HepG2 (cell line): ENCODE results near the gene RAC2. TPM values are rescaled to one million over a fixed set of nuclear protein-coding genes. Genes with fewer than 3 reads are reported as not detected.

Experiments
- ATAC-seq: fragments of 200-7000 bp; cut with Tn5 transposase; 3 replicates; pipeline ENCODE4 v1.9.1; 2020; ENCODE audit warnings: mild to moderate bottlenecking, moderate library complexity
- BruUV-seq: library from RNA; stranded (reverse); fragments of 400-500 nt; replicated peaks from 2 replicates; lab custom pipeline; 2021; lab: Mats Ljungman, UMichigan
- CTCF ChIA-PET: fragments of 300-600 bp; formaldehyde crosslinking; extraction: SDS; loops from one replicate; lab custom pipeline; 2021; ENCODE audit warnings: low total read pairs, inconsistent platforms, low intra/inter-chr PET ratio; lab: Yijun Ruan, JAX
- POLR2A ChIA-PET: fragments of 350-600 bp; sonication (Branson Sonifier 250); formaldehyde crosslinking; loops from one replicate; lab custom pipeline; 2020; ENCODE audit warnings: antibody characterized with exemption, inconsistent platforms; lab: Yijun Ruan, JAX
- DNase-seq: peaks from one replicate; pipeline ENCODE4 v3.0.0-alpha.2; 2015; ENCODE audit warnings: low spot score
- FAIRE-seq: peaks from 3 replicates; lab custom pipeline; 2011; peaks lifted over from hg19 to GRCh38; lab: Jason Lieb, UNC
- H2AFZ ChIP-seq: one replicate; pipeline ENCODE4 v1.6.1; 2011; ENCODE audit warnings: low read length, inconsistent platforms
- H3K27ac ChIP-seq: fragments of 300-600 bp; 3 replicates; pipeline ENCODE4 v1.8.0; 2011; ENCODE audit warnings: mixed run types, mild to moderate bottlenecking, mixed read lengths, low read length, inconsistent platforms; ENCODE audit not compliant: insufficient read depth; ENCODE audit errors: extremely low read length
- H3K27me3 ChIP-seq, 2 experiments: fragments of 200-600 bp in 1 of 2; 2 replicates in 1 of 2; 3 replicates in 1 of 2; pipeline versions ENCODE4 v1.6.0 to v1.8.0; 2011; ENCODE audit warnings: low read length in 2 of 2, mild to moderate bottlenecking in 2 of 2, moderate library complexity in 2 of 2, inconsistent platforms in 1 of 2; ENCODE audit not compliant: insufficient read depth in 2 of 2, control insufficient read depth in 1 of 2
- H3K36me3 ChIP-seq, 2 experiments: fragments of 200-600 bp in 1 of 2; replicated peaks in 1 of 2; 2 replicates in 1 of 2; 3 replicates in 1 of 2; pipeline versions ENCODE4 v1.5.1 to v1.8.0; 2011; ENCODE audit warnings: low read length in 2 of 2, inconsistent platforms in 1 of 2; ENCODE audit not compliant: insufficient read depth in 2 of 2, control insufficient read depth in 1 of 2
- H3K4me1 ChIP-seq: 2 replicates; pipeline ENCODE4 v1.5.1; 2012; ENCODE audit warnings: low read length, inconsistent platforms; ENCODE audit not compliant: insufficient read depth
- H3K4me2 ChIP-seq: 2 replicates; pipeline ENCODE4 v1.6.0; 2011; ENCODE audit warnings: low read depth, low read length, inconsistent platforms
- H3K4me3 ChIP-seq, 3 experiments: fragments of 200-600 bp in 1 of 3; sonication (generic), shearing (Covaris generic) in 1 of 3; replicated peaks in 1 of 3; 2 replicates each; pipeline ENCODE4 v1.5.1; 2011 to 2016; ENCODE audit warnings: low read length in 3 of 3, inconsistent platforms in 2 of 3, low read depth in 2 of 3, mild to moderate bottlenecking in 2 of 3, control low read depth in 1 of 3, mixed read lengths in 1 of 3; ENCODE audit not compliant: insufficient read depth in 1 of 3
- H3K79me2 ChIP-seq: one replicate; pipeline ENCODE4 v1.6.1; 2011; ENCODE audit warnings: low read length, inconsistent platforms; ENCODE audit not compliant: insufficient read depth
- H3K9ac ChIP-seq: 2 replicates; pipeline ENCODE4 v1.6.0; 2011; ENCODE audit warnings: mild to moderate bottlenecking, low read depth, low read length, inconsistent platforms; ENCODE audit not compliant: insufficient read depth
- H3K9me3 ChIP-seq: 2 replicates; pipeline ENCODE4 v1.5.1; 2012; ENCODE audit warnings: mild to moderate bottlenecking, low read length
- H4K20me1 ChIP-seq: 2 replicates; pipeline ENCODE4 v1.6.0; 2011; ENCODE audit warnings: inconsistent platforms, mild to moderate bottlenecking, low read length, moderate library complexity; ENCODE audit not compliant: insufficient read depth
- ATF1 ChIP-seq: IDR thresholded peaks from 2 replicates; pipeline ENCODE4 v1.6.1; 2016; ENCODE audit warnings: mild to moderate bottlenecking, control low read depth
- KAT7 ChIP-seq: IDR thresholded peaks from 2 replicates; pipeline ENCODE4 v1.6.1; 2018; ENCODE audit warnings: borderline replicate concordance, missing compliant biosample characterization
- NFE2L2 ChIP-seq: fragments of 150-350 bp; IDR thresholded peaks from 2 replicates; pipeline ENCODE4 v1.6.1; 2014; ENCODE audit warnings: low read length
- PPARG ChIP-seq: conservative IDR thresholded peaks from 2 replicates; pipeline ENCODE4 v1.6.1; 2016; ENCODE audit warnings: missing biosample characterization, missing genetic modification reagents
- STAT5B ChIP-seq: sonication (generic); formaldehyde crosslinking; IDR thresholded peaks from 2 replicates; pipeline ENCODE4 v1.4.0; 2020; ENCODE audit warnings: missing genetic modification reagents
- THAP7 ChIP-seq: sonication (generic); formaldehyde crosslinking; IDR thresholded peaks from 2 replicates; pipeline ENCODE4 v1.8.1; 2023; ENCODE audit warnings: mild to moderate bottlenecking, missing genetic modification reagents
- YY1 ChIP-seq: IDR thresholded peaks from 2 replicates; pipeline ENCODE4 v1.6.1; 2011; ENCODE audit warnings: low read length, low read depth, moderate library complexity, mild to moderate bottlenecking; ENCODE audit not compliant: insufficient read depth, insufficient replicate concordance
- ZFP62 ChIP-seq: sonication (generic); formaldehyde crosslinking; IDR thresholded peaks from 2 replicates; pipeline ENCODE4 v1.4.0; 2020; ENCODE audit warnings: missing genetic modification reagents
- ZIK1 ChIP-seq: sonication (generic); formaldehyde crosslinking; IDR thresholded peaks from 2 replicates; pipeline ENCODE4 v1.5.0; 2020; ENCODE audit warnings: mild to moderate bottlenecking, low read depth, missing genetic modification reagents, borderline replicate concordance
- ZNF33A ChIP-seq: sonication (generic); formaldehyde crosslinking; IDR thresholded peaks from 2 replicates; pipeline ENCODE4 v1.5.1; 2020; ENCODE audit warnings: missing genetic modification reagents, mild to moderate bottlenecking, moderate library complexity, borderline replicate concordance
- ZNF367 ChIP-seq: sonication (generic); formaldehyde crosslinking; IDR thresholded peaks from 2 replicates; pipeline ENCODE4 v1.4.0; 2020; ENCODE audit warnings: missing genetic modification reagents, borderline replicate concordance
- ZNF530 ChIP-seq: sonication (generic); formaldehyde crosslinking; IDR thresholded peaks from 2 replicates; pipeline ENCODE4 v1.5.0; 2020; ENCODE audit warnings: low read depth, mild to moderate bottlenecking, missing genetic modification reagents
- ZNF766 ChIP-seq: sonication (generic); formaldehyde crosslinking; IDR thresholded peaks from 2 replicates; pipeline ENCODE4 v1.5.0; 2020; ENCODE audit warnings: missing genetic modification reagents, borderline replicate concordance
- WGBS: methylation state at CpG from one replicate; pipeline ENCODE4 v1.1.6; 2017; ENCODE audit warnings: low lambda C conversion rate; 5-methylcytosine and 5-hydroxymethylcytosine counted together
- in situ Hi-C: cut with HindIII; loops from 2 replicates; pipeline ENCODE4 v1.10.0; 2017; ENCODE audit warnings: low pct_unique_long_range_greater_than_20kb; ENCODE audit not compliant: extremely low pct_ligation_motif_present
- intact Hi-C: fragments of 100-400 bp; cut with micrococcal nuclease; formaldehyde crosslinking; loops from one replicate; pipeline ENCODE4 v1.10.0; 2022; ENCODE audit not compliant: unreplicated experiment
- polyA plus RNA-seq, 8 experiments: library from polyadenylated mRNA; depleted of rRNA in 3 of 8; stranded (reverse) in 7 of 8; unstranded in 1 of 8; fragments of >200 nt; fragmentation: Illumina TruSeq in 4 of 8; extraction: Trizol in 4 of 8; gene quantifications; 2 replicates each; pipeline versions ENCODE4 v1.2.1 to v1.2.3, GENCODE V29; 2011 to 2016; ENCODE audit warnings: low read depth in 4 of 8, missing spikeins in 1 of 8, mixed read lengths in 1 of 8; ENCODE audit not compliant: insufficient read depth in 1 of 8
- total RNA-seq, 5 experiments: library from RNA; depleted of rRNA; stranded (reverse); fragments of >200 nt; fragmentation: Illumina TruSeq; extraction: Trizol; gene quantifications; 2 replicates each; pipeline ENCODE4 v1.2.3, GENCODE V29; 2016; ENCODE audit warnings: low read depth in 1 of 5
- TF ChIP-seq, protein P1 (sequence below): sonication (generic); formaldehyde crosslinking; IDR thresholded peaks from 2 replicates; pipeline ENCODE4 v1.8.0; 2022; ENCODE audit warnings: low read depth, missing genetic modification reagents
- TF ChIP-seq, protein P2 (sequence below): sonication (generic); formaldehyde crosslinking; conservative IDR thresholded peaks from 2 replicates; pipeline ENCODE4 v1.8.0; 2022; ENCODE audit warnings: mild to moderate bottlenecking, moderate library complexity, missing genetic modification reagents

RAC2 gene
- total and polyA plus RNA-seq, 2 of the 13 experiments (the other 11 are each of a cell fraction or from before 2014, with no cell fraction given) = 0.73 TPM; not detected in 1

- no peak for ATAC-seq
- Histone ChIP-seq H3K27ac (no peak overlapping the region), H3K36me3 (no peaks in the 10 kb centered on the region), H3K27me3 (peaks cover 0 to 11% of the 10 kb centered on the region in 2 experiments; a peak in 2 of 5 replicates), H4K20me1 (no peaks in the 10 kb centered on the region), H3K9me3 (no peaks in the 10 kb centered on the region), H3K9ac (no peak overlapping the region), H3K4me2 (no peak overlapping the region), H2AFZ (no peak overlapping the region), H3K4me3 (no peak overlapping the region), H3K79me2 (no peaks in the 10 kb centered on the region), H3K4me1 (no peaks in the 10 kb centered on the region)
- FAIRE-seq = no peak
- no peak for DNase-seq
- intact Hi-C loops = no loop called here
- no peak for TF ChIP-seq STAT5B (CRISPR knock-in tag)
- no peak for TF ChIP-seq KAT7 (CRISPR knock-in tag)
- TF ChIP-seq ZFP62 (CRISPR knock-in tag) = no peak
- no peak for TF ChIP-seq YY1
- TF ChIP-seq ZNF367 (CRISPR knock-in tag) = no peak
- no peak for TF ChIP-seq THAP7 (CRISPR knock-in tag)
- TF ChIP-seq ZNF530 (CRISPR knock-in tag) = no peak
- WGBS = 49% methylated on average over 12 of the region's 12 CpGs
- ChIA-PET POLR2A (no interaction called here), CTCF (no interaction called here)
- BruUV-seq = no TSS peak
- in situ Hi-C loops = no loop called here
Observed at GRCh38 chr22:37249986-37250385, 5.9 kb upstream of the RAC2 start.

DNA sequence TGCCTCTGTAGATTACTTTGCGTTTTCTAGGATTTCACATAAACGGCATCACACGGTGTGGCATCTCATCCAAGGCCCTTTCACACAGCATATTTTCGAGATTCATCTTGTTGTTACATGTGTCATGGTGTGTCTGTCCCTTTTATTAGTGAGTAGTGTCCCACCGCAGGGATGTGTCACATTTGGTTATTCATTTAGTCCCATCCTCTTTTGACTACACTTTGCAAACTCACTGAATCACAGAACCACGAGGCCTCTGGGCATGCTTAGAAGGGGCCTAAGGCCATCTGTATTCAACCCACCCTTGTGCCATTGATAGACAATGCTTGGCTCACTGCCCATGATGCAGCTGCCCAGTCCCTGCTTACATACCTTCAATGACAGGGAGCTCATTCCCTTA lies 4.2 kb upstream of the RAC2 start:
- Histone ChIP-seq H3K27ac (no peak overlapping the region), H3K4me3 (no peak overlapping the region)
- TF ChIP-seq, protein P1, sequence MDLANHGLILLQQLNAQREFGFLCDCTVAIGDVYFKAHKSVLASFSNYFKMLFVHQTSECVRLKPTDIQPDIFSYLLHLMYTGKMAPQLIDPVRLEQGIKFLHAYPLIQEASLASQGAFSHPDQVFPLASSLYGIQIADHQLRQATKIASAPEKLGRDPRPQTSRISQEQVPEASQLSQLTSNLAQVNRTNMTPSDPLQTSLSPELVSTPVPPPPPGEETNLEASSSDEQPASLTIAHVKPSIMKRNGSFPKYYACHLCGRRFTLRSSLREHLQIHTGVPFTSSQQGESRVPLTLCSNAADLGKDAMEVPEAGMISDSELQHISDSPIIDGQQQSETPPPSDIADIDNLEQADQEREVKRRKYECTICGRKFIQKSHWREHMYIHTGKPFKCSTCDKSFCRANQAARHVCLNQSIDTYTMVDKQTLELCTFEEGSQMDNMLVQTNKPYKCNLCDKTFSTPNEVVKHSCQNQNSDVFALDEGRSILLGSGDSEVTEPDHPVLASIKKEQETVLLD = no peak
- no peak for TF ChIP-seq NFE2L2
- TF ChIP-seq PPARG = no peak
- no peak for TF ChIP-seq ZNF33A
- TF ChIP-seq ZIK1 (CRISPR knock-in tag) = no peak
- TF ChIP-seq ZNF766 = no peak
- no peak for TF ChIP-seq ATF1
- TF ChIP-seq, protein P2, sequence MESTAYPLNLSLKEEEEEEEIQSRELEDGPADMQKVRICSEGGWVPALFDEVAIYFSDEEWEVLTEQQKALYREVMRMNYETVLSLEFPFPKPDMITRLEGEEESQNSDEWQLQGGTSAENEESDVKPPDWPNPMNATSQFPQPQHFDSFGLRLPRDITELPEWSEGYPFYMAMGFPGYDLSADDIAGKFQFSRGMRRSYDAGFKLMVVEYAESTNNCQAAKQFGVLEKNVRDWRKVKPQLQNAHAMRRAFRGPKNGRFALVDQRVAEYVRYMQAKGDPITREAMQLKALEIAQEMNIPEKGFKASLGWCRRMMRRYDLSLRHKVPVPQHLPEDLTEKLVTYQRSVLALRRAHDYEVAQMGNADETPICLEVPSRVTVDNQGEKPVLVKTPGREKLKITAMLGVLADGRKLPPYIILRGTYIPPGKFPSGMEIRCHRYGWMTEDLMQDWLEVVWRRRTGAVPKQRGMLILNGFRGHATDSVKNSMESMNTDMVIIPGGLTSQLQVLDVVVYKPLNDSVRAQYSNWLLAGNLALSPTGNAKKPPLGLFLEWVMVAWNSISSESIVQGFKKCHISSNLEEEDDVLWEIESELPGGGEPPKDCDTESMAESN (CRISPR knock-in tag) = no peak

More for the DNA sequence above, 4.2 kb upstream of the RAC2 start:
- Histone ChIP-seq H3K9me3 (no peaks in the 10 kb centered on the region), H3K79me2 (no peaks in the 10 kb centered on the region), H3K4me2 (no peak overlapping the region), H3K4me1 (no peaks in the 10 kb centered on the region), H3K27me3 (peaks cover 0 to 16% of the 10 kb centered on the region in 2 experiments; a peak in 2 of 5 replicates), H3K9ac (no peak overlapping the region), H3K36me3 (no peaks in the 10 kb centered on the region), H4K20me1 (no peaks in the 10 kb centered on the region), H2AFZ (no peak overlapping the region)
- intact Hi-C loops (no loop called here), in situ Hi-C loops (no loop called here)
- no TSS peak for BruUV-seq
- DNase-seq (no peak), ATAC-seq (no peak), FAIRE-seq (no peak)
- ChIA-PET POLR2A (no interaction called here), CTCF (no interaction called here)
- 16% methylated on average over 6 of the region's 6 CpGs for WGBS
